Measurements from ENCODE around the gene PSMB9. TPM values are rescaled to one million over a fixed set of nuclear protein-coding genes. Genes with fewer than 3 reads are reported as not detected.

The PSMB9 gene
- total and polyA plus RNA-seq, 2 experiments from 2014 or later = 2.8 to 5.5 TPM

DNA sequence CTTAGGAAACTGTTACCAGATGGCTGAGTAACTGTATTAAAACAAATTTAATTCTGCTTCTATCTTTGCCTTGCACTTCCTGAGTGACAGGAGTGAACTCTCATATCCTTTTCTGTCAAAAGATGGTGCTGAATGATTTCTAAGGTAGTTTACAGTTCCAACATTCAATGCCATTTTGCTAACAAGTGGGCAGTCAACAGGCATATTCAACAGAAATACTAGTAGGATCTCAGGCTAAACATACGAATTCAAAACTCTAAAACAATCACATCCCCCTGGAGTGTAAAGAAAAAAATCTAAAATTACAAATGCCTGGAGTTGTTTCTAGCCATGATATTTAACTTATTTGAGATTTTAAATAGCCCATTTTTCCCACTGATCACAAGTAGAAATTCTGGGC lies 6.7 kb downstream of the PSMB9 start:
- no peak for ATAC-seq
- H3K4me3 Mint-ChIP-seq = no peak overlapping the region
- peaks cover 9% of the 10 kb centered on the region for H3K27me3 Mint-ChIP-seq (ENCODE audit: insufficient read depth, low read depth, poor library complexity)
- peak overlapping the region; percentile 68; the same call in 1 of the 2 replicates for H3K27ac ChIP-seq (ENCODE audit: low read depth)
- no peak for DNase-seq (ENCODE audit: low spot score)
- no peaks in the 10 kb centered on the region for H3K4me1 ChIP-seq (ENCODE audit: insufficient read depth)
- peaks cover 10% of the 10 kb centered on the region for H3K4me1 Mint-ChIP-seq
- no peaks in the 10 kb centered on the region for H3K79me2 ChIP-seq (replicated peaks; ENCODE audit: insufficient read depth)
- H3K4me3 ChIP-seq = no peak overlapping the region
- H3K36me3 ChIP-seq (ENCODE audit: insufficient read depth) = no peaks in the 10 kb centered on the region
- no peaks in the 10 kb centered on the region for H4K20me1 ChIP-seq (replicated peaks; ENCODE audit: insufficient read depth)
- H3K36me3 Mint-ChIP-seq (ENCODE audit: low read depth) = no peaks in the 10 kb centered on the region
- no peak for TF ChIP-seq JUNB (IDR thresholded peaks at IDR 0.05; ENCODE audit: unreplicated experiment)
- H3K27me3 ChIP-seq (ENCODE audit: insufficient read depth) = peaks cover 11% of the 10 kb centered on the region
- H3K27ac Mint-ChIP-seq = peak overlapping the region; percentile 40; the same call in 1 of the 2 replicates
- 0 out of 2 replicates have a peak overlapping the region, but pooled peaks have one; percentile 11 for H3K4me2 ChIP-seq
- H3K9me3 Mint-ChIP-seq = no peaks in the 10 kb centered on the region
- no peak overlapping the region for H2AFZ ChIP-seq
- no peaks in the 10 kb centered on the region for H3K9me2 ChIP-seq (ENCODE audit: insufficient read depth)
- no peaks in the 10 kb centered on the region for H3F3A ChIP-seq (replicated peaks; ENCODE audit: low read depth)

DNA sequence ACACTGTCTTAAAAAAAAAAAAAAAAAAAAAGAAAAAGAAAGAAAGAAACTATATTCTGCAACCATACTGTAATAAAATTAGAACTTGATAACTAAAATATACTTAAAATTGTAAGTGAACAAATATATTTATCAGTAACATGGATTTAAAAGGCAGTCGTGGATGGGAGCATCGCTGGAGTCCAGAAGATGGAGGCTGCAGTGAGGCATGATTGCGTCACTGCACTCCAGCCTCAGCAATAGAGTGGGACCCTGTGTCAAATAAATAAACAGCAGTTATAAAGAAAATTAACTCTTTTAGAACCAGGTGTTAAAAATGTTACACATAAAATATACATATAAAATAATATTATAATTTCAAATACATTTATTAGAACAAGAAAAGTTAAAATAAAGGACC lies 8.7 kb downstream of the PSMB9 start:
- no peaks in the 10 kb centered on the region for H3K4me1 ChIP-seq (ENCODE audit: insufficient read depth)
- DNase-seq (ENCODE audit: low spot score) (no peak), ATAC-seq (no peak)
- no peaks in the 10 kb centered on the region for H3K9me2 ChIP-seq (ENCODE audit: insufficient read depth)
- H3K36me3 ChIP-seq (ENCODE audit: insufficient read depth) = no peaks in the 10 kb centered on the region
- H3K79me2 ChIP-seq (replicated peaks; ENCODE audit: insufficient read depth) = no peaks in the 10 kb centered on the region
- H3K4me2 ChIP-seq = no peak overlapping the region
- peaks cover 12% of the 10 kb centered on the region for H3K4me1 Mint-ChIP-seq
- no peak overlapping the region for H3K27ac ChIP-seq (ENCODE audit: low read depth)
- H3K36me3 Mint-ChIP-seq (ENCODE audit: low read depth) = no peaks in the 10 kb centered on the region
- peaks cover 5% of the 10 kb centered on the region for H3K27me3 Mint-ChIP-seq (ENCODE audit: insufficient read depth, low read depth, poor library complexity)
- H3K4me3 Mint-ChIP-seq = no peak overlapping the region
- no peak overlapping the region for H3K27ac Mint-ChIP-seq
- no peaks in the 10 kb centered on the region for H3F3A ChIP-seq (replicated peaks; ENCODE audit: low read depth)
- H2AFZ ChIP-seq = no peak overlapping the region
- H3K27me3 ChIP-seq (ENCODE audit: insufficient read depth) = no peaks in the 10 kb centered on the region
- no peaks in the 10 kb centered on the region for H3K9me3 Mint-ChIP-seq
- no peaks in the 10 kb centered on the region for H4K20me1 ChIP-seq (replicated peaks; ENCODE audit: insufficient read depth)
- no peak overlapping the region for H3K4me3 ChIP-seq
- no peak for TF ChIP-seq POLR2AphosphoS5 (IDR thresholded peaks at IDR 0.05; ENCODE audit: low read depth)
- TF ChIP-seq, protein P1, sequence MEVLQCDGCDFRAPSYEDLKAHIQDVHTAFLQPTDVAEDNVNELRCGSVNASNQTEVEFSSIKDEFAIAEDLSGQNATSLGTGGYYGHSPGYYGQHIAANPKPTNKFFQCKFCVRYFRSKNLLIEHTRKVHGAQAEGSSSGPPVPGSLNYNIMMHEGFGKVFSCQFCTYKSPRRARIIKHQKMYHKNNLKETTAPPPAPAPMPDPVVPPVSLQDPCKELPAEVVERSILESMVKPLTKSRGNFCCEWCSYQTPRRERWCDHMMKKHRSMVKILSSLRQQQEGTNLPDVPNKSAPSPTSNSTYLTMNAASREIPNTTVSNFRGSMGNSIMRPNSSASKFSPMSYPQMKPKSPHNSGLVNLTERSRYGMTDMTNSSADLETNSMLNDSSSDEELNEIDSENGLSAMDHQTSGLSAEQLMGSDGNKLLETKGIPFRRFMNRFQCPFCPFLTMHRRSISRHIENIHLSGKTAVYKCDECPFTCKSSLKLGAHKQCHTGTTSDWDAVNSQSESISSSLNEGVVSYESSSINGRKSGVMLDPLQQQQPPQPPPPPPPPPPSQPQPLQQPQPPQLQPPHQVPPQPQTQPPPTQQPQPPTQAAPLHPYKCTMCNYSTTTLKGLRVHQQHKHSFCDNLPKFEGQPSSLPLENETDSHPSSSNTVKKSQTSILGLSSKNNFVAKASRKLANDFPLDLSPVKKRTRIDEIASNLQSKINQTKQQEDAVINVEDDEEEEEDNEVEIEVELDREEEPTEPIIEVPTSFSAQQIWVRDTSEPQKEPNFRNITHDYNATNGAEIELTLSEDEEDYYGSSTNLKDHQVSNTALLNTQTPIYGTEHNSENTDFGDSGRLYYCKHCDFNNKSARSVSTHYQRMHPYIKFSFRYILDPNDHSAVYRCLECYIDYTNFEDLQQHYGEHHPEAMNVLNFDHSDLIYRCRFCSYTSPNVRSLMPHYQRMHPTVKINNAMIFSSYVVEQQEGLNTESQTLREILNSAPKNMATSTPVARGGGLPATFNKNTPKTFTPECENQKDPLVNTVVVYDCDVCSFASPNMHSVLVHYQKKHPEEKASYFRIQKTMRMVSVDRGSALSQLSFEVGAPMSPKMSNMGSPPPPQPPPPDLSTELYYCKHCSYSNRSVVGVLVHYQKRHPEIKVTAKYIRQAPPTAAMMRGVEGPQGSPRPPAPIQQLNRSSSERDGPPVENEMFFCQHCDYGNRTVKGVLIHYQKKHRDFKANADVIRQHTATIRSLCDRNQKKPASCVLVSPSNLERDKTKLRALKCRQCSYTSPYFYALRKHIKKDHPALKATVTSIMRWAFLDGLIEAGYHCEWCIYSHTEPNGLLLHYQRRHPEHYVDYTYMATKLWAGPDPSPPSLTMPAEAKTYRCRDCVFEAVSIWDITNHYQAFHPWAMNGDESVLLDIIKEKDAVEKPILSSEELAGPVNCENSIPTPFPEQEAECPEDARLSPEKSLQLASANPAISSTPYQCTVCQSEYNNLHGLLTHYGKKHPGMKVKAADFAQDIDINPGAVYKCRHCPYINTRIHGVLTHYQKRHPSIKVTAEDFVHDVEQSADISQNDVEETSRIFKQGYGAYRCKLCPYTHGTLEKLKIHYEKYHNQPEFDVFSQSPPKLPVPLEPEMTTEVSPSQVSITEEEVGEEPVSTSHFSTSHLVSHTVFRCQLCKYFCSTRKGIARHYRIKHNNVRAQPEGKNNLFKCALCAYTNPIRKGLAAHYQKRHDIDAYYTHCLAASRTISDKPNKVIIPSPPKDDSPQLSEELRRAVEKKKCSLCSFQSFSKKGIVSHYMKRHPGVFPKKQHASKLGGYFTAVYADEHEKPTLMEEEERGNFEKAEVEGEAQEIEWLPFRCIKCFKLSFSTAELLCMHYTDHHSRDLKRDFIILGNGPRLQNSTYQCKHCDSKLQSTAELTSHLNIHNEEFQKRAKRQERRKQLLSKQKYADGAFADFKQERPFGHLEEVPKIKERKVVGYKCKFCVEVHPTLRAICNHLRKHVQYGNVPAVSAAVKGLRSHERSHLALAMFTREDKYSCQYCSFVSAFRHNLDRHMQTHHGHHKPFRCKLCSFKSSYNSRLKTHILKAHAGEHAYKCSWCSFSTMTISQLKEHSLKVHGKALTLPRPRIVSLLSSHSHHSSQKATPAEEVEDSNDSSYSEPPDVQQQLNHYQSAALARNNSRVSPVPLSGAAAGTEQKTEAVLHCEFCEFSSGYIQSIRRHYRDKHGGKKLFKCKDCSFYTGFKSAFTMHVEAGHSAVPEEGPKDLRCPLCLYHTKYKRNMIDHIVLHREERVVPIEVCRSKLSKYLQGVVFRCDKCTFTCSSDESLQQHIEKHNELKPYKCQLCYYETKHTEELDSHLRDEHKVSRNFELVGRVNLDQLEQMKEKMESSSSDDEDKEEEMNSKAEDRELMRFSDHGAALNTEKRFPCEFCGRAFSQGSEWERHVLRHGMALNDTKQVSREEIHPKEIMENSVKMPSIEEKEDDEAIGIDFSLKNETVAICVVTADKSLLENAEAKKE (CRISPR knock-in tag; IDR thresholded peaks at IDR 0.05) = no peak
- TF ChIP-seq ZNF331 (CRISPR knock-in tag; IDR thresholded peaks at IDR 0.05; ENCODE audit: low read depth) = no peak
- TF ChIP-seq, protein P2, sequence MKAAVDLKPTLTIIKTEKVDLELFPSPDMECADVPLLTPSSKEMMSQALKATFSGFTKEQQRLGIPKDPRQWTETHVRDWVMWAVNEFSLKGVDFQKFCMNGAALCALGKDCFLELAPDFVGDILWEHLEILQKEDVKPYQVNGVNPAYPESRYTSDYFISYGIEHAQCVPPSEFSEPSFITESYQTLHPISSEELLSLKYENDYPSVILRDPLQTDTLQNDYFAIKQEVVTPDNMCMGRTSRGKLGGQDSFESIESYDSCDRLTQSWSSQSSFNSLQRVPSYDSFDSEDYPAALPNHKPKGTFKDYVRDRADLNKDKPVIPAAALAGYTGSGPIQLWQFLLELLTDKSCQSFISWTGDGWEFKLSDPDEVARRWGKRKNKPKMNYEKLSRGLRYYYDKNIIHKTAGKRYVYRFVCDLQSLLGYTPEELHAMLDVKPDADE (IDR thresholded peaks at IDR 0.05) = no peak
- TF ChIP-seq, protein P3, sequence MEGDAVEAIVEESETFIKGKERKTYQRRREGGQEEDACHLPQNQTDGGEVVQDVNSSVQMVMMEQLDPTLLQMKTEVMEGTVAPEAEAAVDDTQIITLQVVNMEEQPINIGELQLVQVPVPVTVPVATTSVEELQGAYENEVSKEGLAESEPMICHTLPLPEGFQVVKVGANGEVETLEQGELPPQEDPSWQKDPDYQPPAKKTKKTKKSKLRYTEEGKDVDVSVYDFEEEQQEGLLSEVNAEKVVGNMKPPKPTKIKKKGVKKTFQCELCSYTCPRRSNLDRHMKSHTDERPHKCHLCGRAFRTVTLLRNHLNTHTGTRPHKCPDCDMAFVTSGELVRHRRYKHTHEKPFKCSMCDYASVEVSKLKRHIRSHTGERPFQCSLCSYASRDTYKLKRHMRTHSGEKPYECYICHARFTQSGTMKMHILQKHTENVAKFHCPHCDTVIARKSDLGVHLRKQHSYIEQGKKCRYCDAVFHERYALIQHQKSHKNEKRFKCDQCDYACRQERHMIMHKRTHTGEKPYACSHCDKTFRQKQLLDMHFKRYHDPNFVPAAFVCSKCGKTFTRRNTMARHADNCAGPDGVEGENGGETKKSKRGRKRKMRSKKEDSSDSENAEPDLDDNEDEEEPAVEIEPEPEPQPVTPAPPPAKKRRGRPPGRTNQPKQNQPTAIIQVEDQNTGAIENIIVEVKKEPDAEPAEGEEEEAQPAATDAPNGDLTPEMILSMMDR (conservative IDR thresholded peaks at IDR 0.05; ENCODE audit: low read depth in 2 of 2) = no peak
- TF ChIP-seq JUNB (IDR thresholded peaks at IDR 0.05; ENCODE audit: unreplicated experiment) = no peak
- TF ChIP-seq ZNF114 (CRISPR knock-in tag; IDR thresholded peaks at IDR 0.05) = no peak
- TF ChIP-seq STAT1 (IDR thresholded peaks at IDR 0.05; ENCODE audit: unreplicated experiment) = no peak
- TF ChIP-seq CREB1 (CRISPR knock-in tag; IDR thresholded peaks at IDR 0.05; ENCODE audit: low read depth) = no peak
- no peak for TF ChIP-seq EZH2phosphoT487 (IDR thresholded peaks at IDR 0.05; ENCODE audit: unreplicated experiment)
- TF ChIP-seq NANOG (IDR thresholded peaks at IDR 0.05; ENCODE audit: borderline replicate concordance) = no peak
